ENCODE data around the gene SPATA9.

- TF ChIP-seq CTCF (IDR thresholded peaks at IDR 0.05), result no peak
- TF ChIP-seq POLR2AphosphoS5 (IDR thresholded peaks at IDR 0.05), result no peak
- no peak for TF ChIP-seq EP300 (IDR thresholded peaks at IDR 0.05)
Observed at GRCh38 chr5:95711501-95712346, 28.9 kb upstream of the SPATA9 start.

Measured in upper lobe of left lung (tissue), 4 donors.